HEK293T (cell line): ENCODE data around the gene FBXL19.

Source experiments
- CTBP1 ChIP-seq: fragments of 450-650 bp; IDR thresholded peaks from 2 replicates; pipeline ENCODE4 v1.6.1; 2016; ENCODE audit warnings: borderline replicate concordance
- FOXA1 ChIP-seq: fragments of 450-650 bp; IDR thresholded peaks from 2 replicates; pipeline ENCODE4 v1.6.1; 2016; ENCODE audit warnings: mild to moderate bottlenecking
- SUZ12 ChIP-seq: fragments of 450-650 bp; IDR thresholded peaks from 2 replicates; pipeline ENCODE4 v1.6.1; 2016; ENCODE audit warnings: mild to moderate bottlenecking
- TF ChIP-seq, protein P1 (sequence below): fragments of 450-650 bp; IDR thresholded peaks from 2 replicates; pipeline ENCODE4 v1.6.1; 2016

DNA sequence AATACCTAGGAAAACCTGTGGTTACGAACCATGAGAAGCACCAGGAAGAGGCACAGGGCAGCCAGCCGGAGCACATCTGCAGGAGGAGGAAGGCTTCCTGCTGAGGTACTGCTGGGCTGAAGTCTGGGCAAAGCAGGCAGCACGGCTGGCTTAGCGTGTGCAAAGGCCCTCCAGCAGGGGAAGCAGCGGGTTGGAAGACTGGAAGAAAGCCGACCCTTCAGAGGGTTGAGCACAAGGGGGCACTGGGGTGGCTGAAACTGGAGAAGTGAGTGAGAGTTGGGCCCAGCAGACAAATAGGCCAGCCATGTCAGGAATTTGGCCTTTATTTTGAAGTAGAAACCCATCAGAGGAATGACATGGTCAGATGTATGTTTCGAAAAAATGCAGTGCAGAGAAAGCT is 49.5 kb downstream of the FBXL19 start:
- no peak for TF ChIP-seq FOXA1
- TF ChIP-seq, protein P1, sequence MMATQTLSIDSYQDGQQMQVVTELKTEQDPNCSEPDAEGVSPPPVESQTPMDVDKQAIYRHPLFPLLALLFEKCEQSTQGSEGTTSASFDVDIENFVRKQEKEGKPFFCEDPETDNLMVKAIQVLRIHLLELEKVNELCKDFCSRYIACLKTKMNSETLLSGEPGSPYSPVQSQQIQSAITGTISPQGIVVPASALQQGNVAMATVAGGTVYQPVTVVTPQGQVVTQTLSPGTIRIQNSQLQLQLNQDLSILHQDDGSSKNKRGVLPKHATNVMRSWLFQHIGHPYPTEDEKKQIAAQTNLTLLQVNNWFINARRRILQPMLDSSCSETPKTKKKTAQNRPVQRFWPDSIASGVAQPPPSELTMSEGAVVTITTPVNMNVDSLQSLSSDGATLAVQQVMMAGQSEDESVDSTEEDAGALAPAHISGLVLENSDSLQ: no peak
- TF ChIP-seq CTBP1: no peak
- TF ChIP-seq SUZ12: no peak
